Measurements from ENCODE around the gene INHBB.

INHBB gene

DNA sequence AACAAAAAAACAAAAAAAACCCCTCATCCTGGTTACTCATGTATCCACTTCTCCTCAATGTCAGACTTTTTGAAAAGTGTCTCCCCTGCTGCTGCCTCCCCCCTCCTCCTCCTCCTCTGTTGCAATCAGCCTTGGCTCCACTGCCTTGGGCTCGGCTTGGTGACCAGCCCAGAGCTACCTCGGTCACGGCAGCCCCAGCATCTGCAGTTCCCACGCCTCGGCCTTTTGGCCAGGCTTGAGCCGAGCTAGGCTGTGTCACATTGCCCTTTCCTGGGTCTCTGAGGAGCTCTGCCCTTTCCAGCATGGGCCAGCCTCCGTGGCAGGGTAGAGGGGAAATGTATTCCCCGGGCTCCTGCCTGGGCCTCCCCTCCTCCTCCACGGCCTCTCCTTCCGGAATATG lies 22.7 kb upstream of the INHBB start:
- TF ChIP-seq, protein P1, sequence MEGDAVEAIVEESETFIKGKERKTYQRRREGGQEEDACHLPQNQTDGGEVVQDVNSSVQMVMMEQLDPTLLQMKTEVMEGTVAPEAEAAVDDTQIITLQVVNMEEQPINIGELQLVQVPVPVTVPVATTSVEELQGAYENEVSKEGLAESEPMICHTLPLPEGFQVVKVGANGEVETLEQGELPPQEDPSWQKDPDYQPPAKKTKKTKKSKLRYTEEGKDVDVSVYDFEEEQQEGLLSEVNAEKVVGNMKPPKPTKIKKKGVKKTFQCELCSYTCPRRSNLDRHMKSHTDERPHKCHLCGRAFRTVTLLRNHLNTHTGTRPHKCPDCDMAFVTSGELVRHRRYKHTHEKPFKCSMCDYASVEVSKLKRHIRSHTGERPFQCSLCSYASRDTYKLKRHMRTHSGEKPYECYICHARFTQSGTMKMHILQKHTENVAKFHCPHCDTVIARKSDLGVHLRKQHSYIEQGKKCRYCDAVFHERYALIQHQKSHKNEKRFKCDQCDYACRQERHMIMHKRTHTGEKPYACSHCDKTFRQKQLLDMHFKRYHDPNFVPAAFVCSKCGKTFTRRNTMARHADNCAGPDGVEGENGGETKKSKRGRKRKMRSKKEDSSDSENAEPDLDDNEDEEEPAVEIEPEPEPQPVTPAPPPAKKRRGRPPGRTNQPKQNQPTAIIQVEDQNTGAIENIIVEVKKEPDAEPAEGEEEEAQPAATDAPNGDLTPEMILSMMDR (IDR thresholded peaks at IDR 0.05; ENCODE audit: insufficient read depth, low read length, missing control alignments) = no peak
- no peak for DNase-seq (ENCODE audit: low read depth, low spot score)
- ChIA-PET POLR2A (no interaction called here), CTCF (interaction anchor here (0.5 to 6.1 kb wide), 5 partner anchors 9 to 357 kb away, joined by 3 to 44 read pairs (median 20); no protein-coding TSS in a partner anchor)
- no peak overlapping the region for H3K4me3 ChIP-seq (ENCODE audit: low read depth, low read length)

DNA sequence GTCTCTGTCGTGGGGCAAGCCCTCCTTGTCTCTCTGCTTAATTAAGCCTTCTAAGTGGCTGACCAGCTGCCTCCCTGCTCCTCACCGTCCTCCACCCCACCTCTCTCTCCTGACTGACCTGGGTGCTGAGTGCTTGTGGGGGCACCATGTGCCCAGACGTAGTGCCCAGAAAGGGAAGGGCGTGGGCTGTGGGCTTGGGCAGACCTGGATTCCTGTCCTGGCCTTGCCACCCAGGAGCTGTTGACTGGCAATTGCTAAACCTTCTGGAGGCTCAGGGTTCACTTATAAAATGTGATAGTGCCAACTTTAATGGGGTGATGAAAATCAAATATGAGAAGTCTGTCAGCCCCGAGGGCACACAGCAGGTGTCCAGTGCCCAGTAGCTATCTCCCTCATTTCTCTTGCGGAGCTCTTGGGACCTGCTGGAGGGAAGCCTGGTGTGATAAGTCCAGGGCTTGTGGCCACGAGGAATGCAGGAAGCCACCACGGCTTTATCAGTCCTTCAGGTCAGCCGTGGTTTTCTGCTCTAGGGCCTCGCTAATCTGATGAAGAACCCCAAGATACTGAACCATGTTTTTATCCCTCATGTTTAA lies 22.0 kb upstream of the INHBB start:
- H3K4me3 ChIP-seq (ENCODE audit: low read depth, low read length) = no peak overlapping the region
- TF ChIP-seq, protein P1 (IDR thresholded peaks at IDR 0.05; ENCODE audit: insufficient read depth, low read length, missing control alignments) = no peak
- ChIA-PET POLR2A (no interaction called here), CTCF (interaction anchor here (0.8 to 6.1 kb wide), 8 partner anchors 9 to 756 kb away, joined by 3 to 44 read pairs (median 9); no protein-coding TSS in a partner anchor)
- DNase-seq (ENCODE audit: low read depth, low spot score) = no peak

DNA sequence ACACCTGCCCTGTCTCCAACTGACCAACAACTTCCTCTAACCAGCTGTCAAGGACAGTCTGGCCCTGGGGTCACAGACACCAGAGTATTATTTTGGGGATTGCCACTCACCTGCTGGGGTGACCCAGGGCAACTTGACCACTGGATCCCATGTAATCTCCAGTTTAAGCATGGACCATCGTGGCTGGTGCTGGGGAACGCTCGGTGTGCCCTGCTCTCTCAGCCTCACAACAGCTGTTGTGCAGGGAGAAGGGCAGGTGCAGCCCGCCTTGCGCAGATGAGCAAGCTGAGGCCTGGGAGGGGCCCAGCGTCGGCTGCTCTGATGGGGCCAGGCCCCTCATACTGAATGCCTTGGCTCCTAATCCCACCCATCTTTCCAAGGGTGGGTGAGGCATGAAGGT lies 21.0 kb upstream of the INHBB start:
- ChIA-PET POLR2A (no interaction called here), CTCF (interaction anchor here (1.2 to 6.1 kb wide), 5 partner anchors 11 to 356 kb away, joined by 3 to 44 read pairs (median 20); no protein-coding TSS in a partner anchor)
- TF ChIP-seq, protein P1 (IDR thresholded peaks at IDR 0.05; ENCODE audit: insufficient read depth, low read length, missing control alignments) = no peak
- no peak overlapping the region for H3K4me3 ChIP-seq (ENCODE audit: low read depth, low read length)
- no peak for DNase-seq (ENCODE audit: low read depth, low spot score)

DNA sequence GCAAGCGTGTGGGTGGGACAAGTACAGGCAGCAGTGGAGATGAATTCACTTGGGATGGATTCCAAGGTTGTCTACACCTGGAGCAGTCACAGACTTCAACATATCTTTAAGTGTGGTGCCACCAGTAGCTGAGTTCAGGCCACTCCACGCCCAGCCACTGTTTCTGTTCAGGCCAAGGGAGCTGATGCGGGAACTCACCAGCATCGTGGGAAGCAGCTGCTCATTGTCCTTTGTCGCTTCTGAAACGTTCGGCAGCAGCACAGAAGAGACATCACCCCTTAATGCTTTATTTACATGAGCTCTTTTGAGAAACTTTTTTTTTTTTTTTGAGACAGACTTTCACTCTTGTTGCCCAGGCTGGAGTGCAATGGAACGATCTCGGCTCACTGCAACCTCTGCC lies 19.9 kb upstream of the INHBB start:
- no peak for DNase-seq (ENCODE audit: low read depth, low spot score)
- no peak overlapping the region for H3K4me3 ChIP-seq (ENCODE audit: low read depth, low read length)
- POLR2A ChIA-PET = no interaction called here
- CTCF ChIA-PET = interaction anchor here (1.2 to 6.1 kb wide), 2 partner anchors 13 to 16 kb away, joined by 3 to 44 read pairs; no protein-coding TSS in a partner anchor
- TF ChIP-seq, protein P1 (IDR thresholded peaks at IDR 0.05; ENCODE audit: insufficient read depth, low read length, missing control alignments) = no peak

DNA sequence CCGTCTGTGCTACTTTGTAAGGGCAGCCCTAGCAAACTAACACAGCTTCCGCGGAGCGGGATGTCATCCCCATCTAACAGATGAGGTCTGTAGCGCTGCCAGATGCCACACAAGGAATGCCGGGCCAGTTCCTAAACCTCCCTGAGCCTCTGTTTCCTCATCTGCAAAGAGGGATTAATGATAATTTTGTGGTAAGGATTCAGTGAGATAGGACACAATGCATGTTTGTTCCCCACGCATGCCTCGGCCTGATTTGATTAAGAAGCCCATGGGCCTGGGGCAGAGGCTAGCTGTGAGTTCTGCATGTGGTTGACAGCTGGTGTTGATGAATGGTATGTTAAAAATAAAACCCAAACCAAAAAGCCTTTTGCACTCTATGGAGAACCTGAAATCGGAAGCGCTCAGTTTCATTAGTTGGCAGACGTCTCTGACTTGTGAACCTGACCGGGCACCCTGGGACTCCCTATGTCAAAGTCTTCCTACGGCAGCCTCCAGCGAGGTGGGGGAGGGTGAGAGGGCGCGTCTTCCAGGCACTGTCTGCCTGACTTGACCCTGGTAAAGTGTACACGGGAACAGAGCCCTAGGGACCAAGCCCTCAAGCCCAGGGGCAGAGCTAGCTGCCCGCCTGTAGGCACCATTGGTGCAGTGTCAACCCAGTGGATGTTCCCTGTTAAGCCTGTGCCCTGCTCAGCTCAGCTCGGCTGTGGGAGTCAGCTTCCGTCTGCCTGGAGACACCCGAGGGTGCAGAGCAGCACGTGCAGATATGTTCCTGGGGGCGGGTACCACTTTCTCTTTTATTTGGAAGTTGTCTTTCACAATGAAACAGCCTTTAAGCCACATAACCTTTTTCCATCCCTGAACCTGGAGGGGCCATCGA lies 14.8 kb upstream of the INHBB start:
- CTCF ChIA-PET = interaction anchor here (1.0 to 6.3 kb wide), 3 partner anchors 13 to 350 kb away, joined by 3 to 29 read pairs (median 3); no protein-coding TSS in a partner anchor
- TF ChIP-seq, protein P1 (IDR thresholded peaks at IDR 0.05; ENCODE audit: insufficient read depth, low read length, missing control alignments) = no peak
- DNase-seq (ENCODE audit: low read depth, low spot score) = no peak
- POLR2A ChIA-PET = no interaction called here
- H3K4me3 ChIP-seq (ENCODE audit: low read depth, low read length) = no peak overlapping the region

DNA sequence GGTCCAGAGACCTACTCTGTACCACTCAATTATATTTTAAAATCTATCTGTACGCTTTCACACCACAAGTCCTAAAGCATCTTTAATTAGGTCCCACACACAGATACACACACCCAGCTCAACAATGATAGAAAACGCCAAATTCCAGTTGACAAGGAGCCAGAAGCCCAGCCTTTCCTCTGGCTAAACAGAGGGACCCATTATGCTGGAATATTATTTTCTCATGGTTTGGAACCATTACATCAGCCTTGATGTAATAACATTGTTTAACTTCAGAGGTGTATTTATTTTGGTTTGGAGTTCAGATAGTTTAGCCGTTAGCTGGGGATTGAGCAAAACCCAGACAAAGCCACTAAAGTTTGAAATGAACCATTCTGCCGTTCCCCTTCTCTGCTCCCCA lies 14.0 kb upstream of the INHBB start:
- H3K4me3 ChIP-seq (ENCODE audit: low read depth, low read length) = no peak overlapping the region
- TF ChIP-seq, protein P1 (IDR thresholded peaks at IDR 0.05; ENCODE audit: insufficient read depth, low read length, missing control alignments) = no peak
- POLR2A ChIA-PET = no interaction called here
- CTCF ChIA-PET = interaction anchor here (0.9 to 6.3 kb wide), 4 partner anchors 12 to 349 kb away, joined by 3 to 29 read pairs (median 3); no protein-coding TSS in a partner anchor
- DNase-seq (ENCODE audit: low read depth, low spot score) = no peak

Measured in AG04449 (cell line).